Transverse colon (tissue), 3 donors: Measurements from ENCODE around the gene RANBP10.

Experiments
- CTCF ChIP-seq, 5 experiments: fragments of 200-600 bp in 3 of 5; fragments of 450-650 bp in 2 of 5; sonication (generic) in 3 of 5; IDR thresholded peaks; 1 replicate in 2 of 5; 2 replicates in 3 of 5; pipeline ENCODE4 v1.5.1; 2016 to 2017; ENCODE audit warnings: antibody characterized with exemption in 5 of 5, inconsistent platforms in 3 of 5, mild to moderate bottlenecking in 2 of 5, moderate library complexity in 1 of 5
- POLR2A ChIP-seq: fragments of 450-650 bp; IDR thresholded peaks from one replicate; pipeline ENCODE4 v1.6.1; 2016; ENCODE audit warnings: antibody characterized with exemption, mild to moderate bottlenecking, moderate library complexity

GRCh38 chr16:67752641-67753040, 53.7 kb downstream of the RANBP10 start:
- TF ChIP-seq CTCF (IDR thresholded peaks at IDR 0.05) (no peak), POLR2A (no peak)
